SK-N-SH treated with all-trans-retinoic acid at 6 μM for 48 hours (cell line): Measurements from ENCODE around the gene CACNA1C.

Experiments used
- ARNTL ChIP-seq: fragments of 450-650 bp; formaldehyde crosslinking; IDR thresholded peaks from 2 replicates; pipeline ENCODE4 v1.5.0; 2020; ENCODE audit warnings: low read depth, mild to moderate bottlenecking, moderate library complexity, borderline replicate concordance
- CSDC2 ChIP-seq: fragments of 250-450 bp; sonication (Bioruptor Pico); IDR thresholded peaks from 2 replicates; pipeline ENCODE4 v1.5.0; 2020; ENCODE audit warnings: mild to moderate bottlenecking, moderate library complexity
- RARB ChIP-seq: fragments of 250-450 bp; sonication (Bioruptor Pico); IDR thresholded peaks from 2 replicates; pipeline ENCODE4 v1.8.0; 2021; ENCODE audit warnings: mild to moderate bottlenecking, moderate library complexity
- SNAI2 ChIP-seq: fragments of 250-450 bp; sonication (Bioruptor Pico); IDR thresholded peaks from 2 replicates; pipeline ENCODE4 v1.5.0; 2020; ENCODE audit warnings: mild to moderate bottlenecking, moderate library complexity
- TOX ChIP-seq: fragments of 250-450 bp; sonication (Bioruptor Pico); IDR thresholded peaks from 2 replicates; pipeline ENCODE4 v1.8.0; 2021; ENCODE audit warnings: mild to moderate bottlenecking, moderate library complexity, borderline replicate concordance
- TF ChIP-seq, protein P1 (sequence below): fragments of 250-450 bp; sonication (Bioruptor Pico); IDR thresholded peaks from 2 replicates; pipeline ENCODE4 v1.5.1; 2021; ENCODE audit warnings: mild to moderate bottlenecking, moderate library complexity

GRCh38 chr12:2645460-2645859 is 592.7 kb downstream of the CACNA1C start:
- TF ChIP-seq CSDC2 (CRISPR knock-in tag) (no peak), RARB (CRISPR knock-in tag) (no peak), TOX (no peak), SNAI2 (CRISPR knock-in tag) (no peak), ARNTL (CRISPR knock-in tag) (no peak)
- TF ChIP-seq, protein P1, sequence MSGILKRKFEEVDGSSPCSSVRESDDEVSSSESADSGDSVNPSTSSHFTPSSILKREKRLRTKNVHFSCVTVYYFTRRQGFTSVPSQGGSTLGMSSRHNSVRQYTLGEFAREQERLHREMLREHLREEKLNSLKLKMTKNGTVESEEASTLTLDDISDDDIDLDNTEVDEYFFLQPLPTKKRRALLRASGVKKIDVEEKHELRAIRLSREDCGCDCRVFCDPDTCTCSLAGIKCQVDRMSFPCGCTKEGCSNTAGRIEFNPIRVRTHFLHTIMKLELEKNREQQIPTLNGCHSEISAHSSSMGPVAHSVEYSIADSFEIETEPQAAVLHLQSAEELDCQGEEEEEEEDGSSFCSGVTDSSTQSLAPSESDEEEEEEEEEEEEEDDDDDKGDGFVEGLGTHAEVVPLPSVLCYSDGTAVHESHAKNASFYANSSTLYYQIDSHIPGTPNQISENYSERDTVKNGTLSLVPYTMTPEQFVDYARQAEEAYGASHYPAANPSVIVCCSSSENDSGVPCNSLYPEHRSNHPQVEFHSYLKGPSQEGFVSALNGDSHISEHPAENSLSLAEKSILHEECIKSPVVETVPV (CRISPR knock-in tag): no peak
